NCI-H82 treated with DMSO at 0.1 percent for 48 hours (cell line): ENCODE measurements around the gene PSMC3IP.
"Not testable (repeated sequence)": the region's sequence is repeated elsewhere in the genome, so short reads cannot be mapped to it uniquely, and the experiment has no call there.

Experiments used
- DNase-seq: peaks from one replicate; lab custom pipeline; 2025; ENCODE audit not compliant: unreplicated experiment; lab: John Stamatoyannopoulos, UW

PSMC3IP gene

GRCh38 chr17:42577532-42578281 is at the start of gene PSMC3IP:
Gene PSMC3IP (minus strand): TSS chr17:42577729. CDS start chr17:42577686, 43 bp downstream.
- peak; percentile 83 for DNase-seq

GRCh38 chr17:42623732-42624596 is 46.4 kb upstream of the PSMC3IP start:
- no peak for DNase-seq

GRCh38 chr17:42623271-42623670 is 45.7 kb upstream of the PSMC3IP start:
- DNase-seq = no peak

GRCh38 chr17:42621987-42622386 is 44.5 kb upstream of the PSMC3IP start:
- DNase-seq = not testable (repeated sequence)

GRCh38 chr17:42618442-42619150 is 41.1 kb upstream of the PSMC3IP start:
- no peak for DNase-seq

GRCh38 chr17:42617956-42618431 is 40.5 kb upstream of the PSMC3IP start:
- DNase-seq = no peak

GRCh38 chr17:42613699-42614295 is 36.3 kb upstream of the PSMC3IP start:
- DNase-seq = no peak

- DNase-seq = no peak
Measured at GRCh38 chr17:42612013-42612412, 34.5 kb upstream of the PSMC3IP start.

GRCh38 chr17:42609814-42610801 is 32.6 kb upstream of the PSMC3IP start:
- DNase-seq = not testable (repeated sequence)

GRCh38 chr17:42609182-42609813 is 31.8 kb upstream of the PSMC3IP start, which contains the start of the genes RETREG3 and TUBG1:
Gene RETREG3 (minus strand): TSS chr17:42609374. CDS start chr17:42609324, 50 bp downstream.
Gene TUBG1 (plus strand): TSS chr17:42609683. CDS start chr17:42609738, 55 bp downstream.
- DNase-seq = peak; percentile 98

- no peak for DNase-seq
Measured at GRCh38 chr17:42608305-42609181, 31.0 kb upstream of the PSMC3IP start.

GRCh38 chr17:42607769-42608168 is 30.2 kb upstream of the PSMC3IP start:
- no peak for DNase-seq

- DNase-seq = no peak
Measured at GRCh38 chr17:42603318-42603717, 25.8 kb upstream of the PSMC3IP start.

- no peak for DNase-seq
Measured at GRCh38 chr17:42598905-42599304, 21.4 kb upstream of the PSMC3IP start.

- DNase-seq = no peak
Measured at GRCh38 chr17:42596386-42596785, 18.9 kb upstream of the PSMC3IP start.

GRCh38 chr17:42591411-42591810 is 13.9 kb upstream of the PSMC3IP start:
- no peak for DNase-seq

GRCh38 chr17:42590886-42591285 is 13.4 kb upstream of the PSMC3IP start:
- no peak for DNase-seq
